Fibroblast of mammary gland (primary cell): Measurements from ENCODE around the gene LEMD2.
A peak's percentile ranks its signal among the peaks of the same experiment; 100 is the strongest.

Source experiments
- DNase-seq: peaks from one replicate; pipeline ENCODE4 v3.0.0-alpha.2; 2010; ENCODE audit warnings: low read depth
- H3K4me3 ChIP-seq: 2 replicates; pipeline ENCODE4 v1.5.1; 2011; ENCODE audit warnings: low read depth, mild to moderate bottlenecking, low read length, moderate library complexity; ENCODE audit not compliant: control insufficient read depth
- CTCF ChIP-seq: conservative IDR thresholded peaks from 2 replicates; pipeline ENCODE4 v1.5.1; 2011; ENCODE audit warnings: low read depth, low read length, inconsistent platforms; ENCODE audit not compliant: control insufficient read depth, insufficient read depth

The LEMD2 gene

GRCh38 chr6:33756211-33756954 lies 32.5 kb downstream of the LEMD2 start:
- no peak for DNase-seq
- no peak overlapping the region for H3K4me3 ChIP-seq
- TF ChIP-seq CTCF: no peak

- no peak for DNase-seq
- no peak for TF ChIP-seq CTCF
- H3K4me3 ChIP-seq: no peak overlapping the region
These were observed 33.7 kb downstream of the LEMD2 start for GRCh38 chr6:33755070-33755869.

GRCh38 chr6:33754222-33754621 lies 34.7 kb downstream of the LEMD2 start:
- no peak for TF ChIP-seq CTCF
- DNase-seq: no peak
- no peak overlapping the region for H3K4me3 ChIP-seq

- no peak for DNase-seq
- TF ChIP-seq CTCF: no peak
- H3K4me3 ChIP-seq: no peak overlapping the region
These were observed 36.3 kb downstream of the LEMD2 start for GRCh38 chr6:33752646-33753015.

GRCh38 chr6:33751771-33752645 lies 36.9 kb downstream of the LEMD2 start:
- TF ChIP-seq CTCF: no peak
- H3K4me3 ChIP-seq: no peak overlapping the region
- no peak for DNase-seq

GRCh38 chr6:33750244-33750991 lies 38.5 kb downstream of the LEMD2 start:
- TF ChIP-seq CTCF: no peak
- no peak overlapping the region for H3K4me3 ChIP-seq
- DNase-seq: peak; percentile 49
